ENCODE measurements around the gene DAZ4.
"Not testable (repeated sequence)": the region's sequence is repeated elsewhere in the genome, so short reads cannot be mapped to it uniquely, and the experiment has no call there.

DAZ4 gene

DNA sequence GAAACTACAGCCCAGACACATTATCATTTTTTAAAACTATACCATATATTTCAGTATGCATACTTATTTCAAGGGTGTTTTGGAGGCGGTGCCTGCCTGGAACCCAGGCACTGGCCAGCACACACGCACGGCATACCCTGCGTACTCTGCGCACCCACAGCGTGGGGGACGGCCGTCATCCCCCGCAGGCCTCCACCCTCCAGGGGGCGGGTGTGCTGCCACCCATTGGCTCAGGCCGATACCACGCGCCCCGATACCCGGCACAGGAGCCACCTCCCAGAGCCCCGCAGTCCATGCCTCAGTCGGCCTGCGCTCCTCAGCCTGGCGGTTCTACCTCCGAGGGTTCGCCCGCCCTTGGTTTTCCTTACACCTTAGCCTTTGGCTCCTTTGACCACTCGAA is at the start of gene DAZ4:
DAZ4 (plus strand) TSS at position 301 of the 400 bp plus-strand sequence. CDS start 208 bp downstream, outside the sequence.
- not testable (repeated sequence) for H3K27ac Mint-ChIP-seq; H3K9me3 Mint-ChIP-seq; H3K4me1 Mint-ChIP-seq (ENCODE audit: low read depth); H3K4me3 Mint-ChIP-seq; H3K36me3 Mint-ChIP-seq (ENCODE audit: low read depth); H3K27me3 Mint-ChIP-seq

- H3K4me1 Mint-ChIP-seq (ENCODE audit: low read depth) = not testable (repeated sequence)
Observed at GRCh38 chrY:24813293-24813692, 20.4 kb upstream of the DAZ4 start, which contains the start of gene DAZ3. Gene DAZ3 (minus strand): TSS chrY:24813393. CDS start chrY:24813185, 208 bp downstream.

DNA sequence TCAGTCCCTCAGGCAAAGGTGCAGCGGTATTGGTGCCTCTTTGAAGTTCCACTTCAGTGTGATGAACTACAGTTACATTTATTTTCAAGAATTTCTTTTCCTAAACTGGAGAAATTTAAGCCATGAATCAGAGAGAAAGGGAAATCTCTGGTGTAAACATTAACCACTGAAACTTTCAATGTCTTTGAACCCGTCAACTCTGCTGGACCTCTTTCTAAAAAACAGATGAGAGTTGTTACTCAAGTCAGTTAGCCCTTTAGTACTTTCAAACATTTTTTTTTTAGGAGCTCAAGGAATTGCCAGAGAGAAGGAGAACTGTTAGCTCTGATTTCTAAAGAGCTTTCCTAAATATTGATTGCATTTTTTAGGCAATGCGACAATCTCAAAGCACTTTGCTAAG is 11.9 kb upstream of the DAZ4 start:
- not testable (repeated sequence) for H3K4me3 Mint-ChIP-seq; H3K36me3 Mint-ChIP-seq (ENCODE audit: low read depth); H3K27ac Mint-ChIP-seq; H3K4me1 Mint-ChIP-seq (ENCODE audit: low read depth); H3K9me3 Mint-ChIP-seq; H3K27me3 Mint-ChIP-seq

More at GRCh38 chrY:24813293-24813692, 20.4 kb upstream of the DAZ4 start, which contains the start of gene DAZ3:
- H3K4me3 Mint-ChIP-seq; H3K27me3 Mint-ChIP-seq; H3K27ac Mint-ChIP-seq; H3K36me3 Mint-ChIP-seq (ENCODE audit: low read depth); H3K9me3 Mint-ChIP-seq: not testable (repeated sequence)

DNA sequence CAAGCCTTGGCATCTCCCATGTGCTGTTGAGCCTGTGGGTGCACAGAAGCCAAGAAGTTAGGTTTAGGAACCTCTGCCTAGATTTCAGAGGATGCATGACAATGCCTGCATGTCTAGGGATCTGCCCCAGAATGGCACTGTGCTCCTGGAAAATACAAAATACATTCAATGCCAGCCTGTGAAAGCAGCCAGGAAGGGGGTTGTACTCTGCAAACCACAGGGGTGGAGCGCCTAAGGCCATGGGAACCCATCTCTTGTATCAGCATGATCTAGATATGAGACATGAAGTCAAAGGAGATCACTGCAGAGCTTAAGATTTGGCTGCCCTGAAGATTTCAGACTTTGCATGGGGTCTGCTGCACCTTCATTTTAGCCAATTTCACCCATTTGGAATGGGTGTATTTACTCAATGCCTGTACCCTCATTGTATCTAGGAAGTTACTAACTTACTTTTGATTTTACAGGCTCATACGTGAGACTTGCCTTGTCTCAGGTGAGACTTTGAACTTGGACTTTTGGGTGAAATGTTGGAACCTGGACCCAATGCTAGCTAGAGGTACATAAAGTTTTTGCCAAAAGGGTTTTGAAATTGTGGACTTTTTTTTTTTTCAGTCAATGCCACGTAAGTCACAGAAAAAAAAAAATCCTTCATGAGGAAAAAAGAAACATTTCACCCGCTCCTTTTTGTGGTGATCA is 9.4 kb upstream of the DAZ4 start:
- not testable (repeated sequence) for H3K4me3 Mint-ChIP-seq; H3K4me1 Mint-ChIP-seq (ENCODE audit: low read depth); H3K27me3 Mint-ChIP-seq; H3K27ac Mint-ChIP-seq; H3K9me3 Mint-ChIP-seq; H3K36me3 Mint-ChIP-seq (ENCODE audit: low read depth)

- not testable (repeated sequence) for H3K27ac Mint-ChIP-seq; H3K27me3 Mint-ChIP-seq; H3K4me3 Mint-ChIP-seq; H3K36me3 Mint-ChIP-seq (ENCODE audit: low read depth); H3K9me3 Mint-ChIP-seq; H3K4me1 Mint-ChIP-seq (ENCODE audit: low read depth)
Observed at GRCh38 chrY:24825069-24825468, 8.7 kb upstream of the DAZ4 start.
